ENCODE results near the gene FOXN3. TPM values are rescaled to one million over a fixed set of nuclear protein-coding genes. Genes with fewer than 3 reads are reported as not detected.
"Not testable (repeated sequence)": the region's sequence is repeated elsewhere in the genome, so short reads cannot be mapped to it uniquely, and the experiment has no call there.

FOXN3 gene
- total RNA-seq, 1 donor from 2014 or later, result 127 TPM

- ATAC-seq (no peak), DNase-seq (ENCODE audit: missing footprints) (no peak)
- intact Hi-C loops (cut with DNase I), result loop anchor here (5.0 kb wide), 1 partner anchor 50 kb away; no protein-coding TSS in a partner anchor
Measured at GRCh38 chr14:89302396-89302950, 114.6 kb downstream of the FOXN3 start.

GRCh38 chr14:89299587-89299986 is 117.4 kb downstream of the FOXN3 start:
- ATAC-seq, result no peak
- no peak for DNase-seq (ENCODE audit: missing footprints)
- intact Hi-C loops (cut with DNase I), result no loop called here

- DNase-seq (ENCODE audit: missing footprints) (no peak), ATAC-seq (no peak)
- intact Hi-C loops (cut with DNase I), result no loop called here
Measured at GRCh38 chr14:89298056-89298834, 118.8 kb downstream of the FOXN3 start.

GRCh38 chr14:89296281-89296745 is 120.7 kb downstream of the FOXN3 start:
- intact Hi-C loops (cut with DNase I), result no loop called here
- DNase-seq (ENCODE audit: missing footprints) (no peak), ATAC-seq (no peak)

- intact Hi-C loops (cut with DNase I), result no loop called here
- no peak for DNase-seq (ENCODE audit: missing footprints)
- no peak for ATAC-seq
Measured at GRCh38 chr14:89294872-89295271, 122.2 kb downstream of the FOXN3 start.

GRCh38 chr14:89294469-89294868 is 122.6 kb downstream of the FOXN3 start:
- intact Hi-C loops (cut with DNase I); DNase-seq (ENCODE audit: missing footprints); ATAC-seq: not testable (repeated sequence)

GRCh38 chr14:89294060-89294459 is 123.0 kb downstream of the FOXN3 start:
- intact Hi-C loops (cut with DNase I), result no loop called here
- DNase-seq (ENCODE audit: missing footprints), result no peak
- ATAC-seq, result peak; percentile 87

- DNase-seq (ENCODE audit: missing footprints), result no peak
- no peak for ATAC-seq
- intact Hi-C loops (cut with DNase I), result no loop called here
Measured at GRCh38 chr14:89293314-89293916, 123.6 kb downstream of the FOXN3 start.

GRCh38 chr14:89292579-89293313 is 124.3 kb downstream of the FOXN3 start:
- ATAC-seq, result no peak
- no peak for DNase-seq (ENCODE audit: missing footprints)
- intact Hi-C loops (cut with DNase I), result no loop called here

- no peak for DNase-seq (ENCODE audit: missing footprints)
- intact Hi-C loops (cut with DNase I), result no loop called here
- ATAC-seq, result no peak
Measured at GRCh38 chr14:89291351-89291940, 125.6 kb downstream of the FOXN3 start.

GRCh38 chr14:89290813-89291212 is 126.2 kb downstream of the FOXN3 start:
- DNase-seq (ENCODE audit: missing footprints) (no peak), ATAC-seq (no peak)
- intact Hi-C loops (cut with DNase I), result no loop called here

- DNase-seq (ENCODE audit: missing footprints) (no peak), ATAC-seq (no peak)
- intact Hi-C loops (cut with DNase I), result no loop called here
Measured at GRCh38 chr14:89289477-89289876, 127.6 kb downstream of the FOXN3 start.

GRCh38 chr14:89288114-89288513 is 128.9 kb downstream of the FOXN3 start:
- intact Hi-C loops (cut with DNase I), result no loop called here
- ATAC-seq (no peak), DNase-seq (ENCODE audit: missing footprints) (no peak)

- no peak for ATAC-seq
- intact Hi-C loops (cut with DNase I), result no loop called here
- no peak for DNase-seq (ENCODE audit: missing footprints)
Measured at GRCh38 chr14:89284333-89285058, 132.5 kb downstream of the FOXN3 start.

- intact Hi-C loops (cut with DNase I), result no loop called here
- DNase-seq (ENCODE audit: missing footprints) (no peak), ATAC-seq (no peak)
Measured at GRCh38 chr14:89283327-89284060, 133.5 kb downstream of the FOXN3 start.

GRCh38 chr14:89282191-89282590 is 134.8 kb downstream of the FOXN3 start:
- DNase-seq (ENCODE audit: missing footprints) (no peak), ATAC-seq (no peak)
- intact Hi-C loops (cut with DNase I), result no loop called here

GRCh38 chr14:89280600-89280999 is 136.4 kb downstream of the FOXN3 start:
- intact Hi-C loops (cut with DNase I), result no loop called here
- no peak for DNase-seq (ENCODE audit: missing footprints)
- ATAC-seq, result no peak
